Endothelial cell of umbilical vein (primary cell): ENCODE measurements around the gene SDHB. TPM values are rescaled to one million over a fixed set of nuclear protein-coding genes. Genes with fewer than 3 reads are reported as not detected.

Source experiments
- BruUV-seq: library from RNA; stranded (reverse); fragments of 400-500 nt; replicated peaks from 2 replicates; lab custom pipeline; 2021; lab: Mats Ljungman, UMichigan
- CTCF ChIA-PET: fragments of 300-600, 350-600 bp; sonication (Branson Sonifier 250); formaldehyde crosslinking; loops from one replicate; lab custom pipeline; 2021; ENCODE audit warnings: antibody characterized with exemption, inconsistent platforms; lab: Charles Lee
- POLR2A ChIA-PET: fragments of 300-600, 350-600 bp; sonication (Branson Sonifier 250); formaldehyde crosslinking; loops from one replicate; lab custom pipeline; 2021; ENCODE audit warnings: antibody characterized with exemption, inconsistent platforms; lab: Charles Lee
- DNase-seq: peaks from one replicate; pipeline ENCODE4 v3.0.0-alpha.2; 2011; ENCODE audit warnings: low read depth, low spot score
- FAIRE-seq: peaks from 2 replicates; lab custom pipeline; 2011; peaks lifted over from hg19 to GRCh38; lab: Jason Lieb, UNC
- H2AFZ ChIP-seq: 2 replicates; pipeline ENCODE4 v1.6.0; 2012; ENCODE audit warnings: low read depth, low read length, control low read depth, inconsistent platforms
- H3K27ac ChIP-seq: 2 replicates; pipeline ENCODE4 v1.5.1; 2011; ENCODE audit warnings: low read depth, mild to moderate bottlenecking, control low read depth, low read length, moderate library complexity; ENCODE audit not compliant: insufficient read depth
- H3K27me3 ChIP-seq, 2 experiments: 2 replicates each; pipeline versions ENCODE4 v1.6.0 to v1.6.1; 2011; ENCODE audit warnings: low read length in 2 of 2, mixed read lengths in 1 of 2; ENCODE audit not compliant: control insufficient read depth in 2 of 2, insufficient read depth in 2 of 2
- H3K36me3 ChIP-seq, 2 experiments: 2 replicates in 1 of 2; 3 replicates in 1 of 2; pipeline ENCODE4 v1.5.1; 2011; ENCODE audit warnings: low read length in 2 of 2, mild to moderate bottlenecking in 1 of 2, moderate library complexity in 1 of 2; ENCODE audit not compliant: control insufficient read depth in 2 of 2, insufficient read depth in 2 of 2; ENCODE audit errors: extremely low read depth in 1 of 2
- H3K4me1 ChIP-seq: 3 replicates; pipeline ENCODE4 v1.5.1; 2011; ENCODE audit warnings: mild to moderate bottlenecking, low read length; ENCODE audit not compliant: control insufficient read depth, insufficient read depth; ENCODE audit errors: extremely low read depth
- H3K4me2 ChIP-seq: 2 replicates; pipeline ENCODE4 v1.6.1; 2011; ENCODE audit warnings: low read length, control low read depth, mixed read lengths; ENCODE audit not compliant: insufficient read depth
- H3K4me3 ChIP-seq, 3 experiments: fragments of 200-600 bp in 1 of 3; sonication (generic), shearing (Covaris generic) in 1 of 3; replicated peaks in 1 of 3; 2 replicates each; pipeline ENCODE4 v1.5.1; 2011 to 2016; ENCODE audit warnings: control low read depth in 3 of 3, low read length in 3 of 3, mild to moderate bottlenecking in 2 of 3, inconsistent platforms in 1 of 3, low read depth in 1 of 3, moderate library complexity in 1 of 3; ENCODE audit not compliant: insufficient read depth in 1 of 3
- H3K79me2 ChIP-seq: 2 replicates; pipeline ENCODE4 v1.6.0; 2012; ENCODE audit warnings: low read length, inconsistent platforms; ENCODE audit not compliant: control insufficient read depth, insufficient read depth
- H3K9ac ChIP-seq: replicated peaks from 2 replicates; pipeline ENCODE3; 2011; ENCODE audit warnings: low read length, control low read depth; ENCODE audit not compliant: insufficient read depth; ENCODE audit errors: extremely low read depth
- H3K9me1 ChIP-seq: replicated peaks from 3 replicates; pipeline ENCODE4 v1.6.0; 2011; ENCODE audit warnings: mild to moderate bottlenecking, low read length; ENCODE audit not compliant: control insufficient read depth, insufficient read depth; ENCODE audit errors: extremely low read depth
- H3K9me3 ChIP-seq: replicated peaks from 2 replicates; pipeline ENCODE4 v1.5.1; 2012; ENCODE audit warnings: low read length, inconsistent platforms; ENCODE audit not compliant: control insufficient read depth, insufficient read depth
- H4K20me1 ChIP-seq: replicated peaks from 2 replicates; pipeline ENCODE3; 2011; ENCODE audit warnings: mild to moderate bottlenecking, low read length; ENCODE audit not compliant: control insufficient read depth, insufficient read depth; ENCODE audit errors: extremely low read depth
- EZH2 ChIP-seq: IDR thresholded peaks from 2 replicates; pipeline ENCODE4 v1.6.1; 2012; ENCODE audit warnings: borderline replicate concordance, low read depth, mild to moderate bottlenecking, moderate library complexity, low read length, inconsistent platforms; ENCODE audit not compliant: severe bottlenecking
- POLR2A ChIP-seq: IDR thresholded peaks from 2 replicates; pipeline ENCODE4 v1.6.1; 2012; ENCODE audit warnings: low read depth, mild to moderate bottlenecking, control low read depth, low read length
- POLR2AphosphoS5 ChIP-seq: IDR thresholded peaks from 2 replicates; pipeline ENCODE4 v1.6.1; 2012; ENCODE audit warnings: low read depth, mild to moderate bottlenecking, control low read depth, low read length, moderate library complexity; ENCODE audit not compliant: insufficient read depth
- dilution Hi-C: fragments of 300-500 bp; cut with MboI; formaldehyde crosslinking; loops from one replicate; pipeline ENCODE4 v1.15.0; 2019; ENCODE audit warnings: low sequenced_read_pairs; ENCODE audit not compliant: extremely low pct_ligation_motif_present
- intact Hi-C: fragments of 100-400 bp; cut with micrococcal nuclease; formaldehyde crosslinking; loops from one replicate; pipeline ENCODE4 v1.10.0; 2022
- polyA plus RNA-seq, 4 experiments: library from polyadenylated mRNA; depleted of rRNA in 3 of 4; stranded (reverse) in 3 of 4; unstranded in 1 of 4; fragments of >200 nt; gene quantifications; 2 replicates each; pipeline versions ENCODE4 v1.2.1 to v1.2.3, GENCODE V29; 2011 to 2012; ENCODE audit warnings: missing spikeins in 1 of 4
- total RNA-seq: library from RNA; stranded (reverse); gene quantifications from 2 replicates; pipeline ENCODE4 v1.2.3, GENCODE V29; 2021
- TF ChIP-seq, protein P1 (sequence below): IDR thresholded peaks from 2 replicates; pipeline ENCODE4 v1.6.1; 2011; ENCODE audit not compliant: insufficient read depth, insufficient read length

Gene SDHB
- total and polyA plus RNA-seq, 2 donors (not counting 3 experiments of a cell fraction or from before 2014, with no cell fraction given), result 96.2 to 98.1 TPM

DNA sequence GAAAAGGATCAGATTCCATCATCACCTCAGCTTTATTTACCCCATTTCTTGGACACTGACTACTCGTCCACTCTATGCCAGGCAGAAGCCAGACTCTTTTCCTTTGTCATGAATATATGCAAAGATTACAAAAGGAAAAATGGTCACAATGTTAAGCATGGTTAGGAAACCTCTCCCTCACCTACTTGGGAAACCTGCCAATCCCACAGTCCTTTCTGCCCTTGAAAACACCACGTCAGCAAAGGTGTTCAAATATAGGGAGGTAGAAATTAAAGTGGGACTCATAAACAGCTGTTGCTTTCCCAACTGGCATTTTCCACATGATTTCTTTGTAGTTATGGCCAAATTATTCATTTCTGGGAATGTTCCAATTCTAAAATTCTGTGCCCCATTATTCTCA is 25.9 kb downstream of the SDHB start:
- H3K36me3 ChIP-seq, result peaks cover 21 to 28% of the 10 kb centered on the region in 2 experiments
- no peaks in the 10 kb centered on the region for H3K9me3 ChIP-seq
- no peaks in the 10 kb centered on the region for H3K27me3 ChIP-seq
- ChIA-PET POLR2A (no interaction called here), CTCF (interaction anchor here (1.0 to 1.6 kb wide), 3 partner anchors 18 to 67 kb away, joined by 3 to 4 read pairs (median 4); no protein-coding TSS in a partner anchor)
- no peak overlapping the region for H2AFZ ChIP-seq
- H3K4me3 ChIP-seq, result no peak overlapping the region
- TF ChIP-seq POLR2A, result no peak
- H4K20me1 ChIP-seq, result no peaks in the 10 kb centered on the region
- BruUV-seq, result no TSS peak
- no peaks in the 10 kb centered on the region for H3K79me2 ChIP-seq
- intact Hi-C loops (no loop called here), dilution Hi-C loops (no loop called here)
- no peaks in the 10 kb centered on the region for H3K9me1 ChIP-seq
- H3K9ac ChIP-seq, result no peak overlapping the region
- no peak overlapping the region for H3K4me2 ChIP-seq
- DNase-seq (no peak), FAIRE-seq (no peak)
- H3K27ac ChIP-seq, result no peak overlapping the region
- H3K4me1 ChIP-seq, result no peaks in the 10 kb centered on the region

DNA sequence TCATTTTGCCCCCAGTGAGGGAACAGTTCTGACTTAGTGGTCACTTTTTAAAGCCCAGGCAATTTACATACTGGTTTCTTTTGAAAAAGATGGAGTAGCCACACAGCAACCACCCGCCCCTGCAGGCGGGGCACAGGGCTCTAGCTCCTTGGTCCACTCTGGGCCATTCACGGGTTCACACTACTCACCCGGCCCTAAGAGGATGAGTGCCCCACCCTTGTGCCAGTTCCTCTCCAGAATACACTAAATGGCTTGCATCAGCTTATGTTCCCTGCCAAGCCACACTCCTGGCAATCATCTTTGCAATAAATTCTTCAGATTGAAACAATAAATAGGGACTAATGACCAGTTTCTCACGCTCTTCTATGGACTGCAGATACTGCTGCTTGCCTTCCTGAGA is 26.4 kb downstream of the SDHB start:
- no peak for DNase-seq
- peaks cover 18 to 26% of the 10 kb centered on the region in 2 experiments for H3K36me3 ChIP-seq
- dilution Hi-C loops, result no loop called here

More for the DNA sequence above, 26.4 kb downstream of the SDHB start:
- Histone ChIP-seq H4K20me1 (no peaks in the 10 kb centered on the region), H3K27me3 (no peaks in the 10 kb centered on the region), H2AFZ (no peak overlapping the region), H3K9ac (no peak overlapping the region), H3K4me2 (no peak overlapping the region), H3K9me1 (no peaks in the 10 kb centered on the region), H3K79me2 (no peaks in the 10 kb centered on the region), H3K27ac (no peak overlapping the region), H3K4me1 (no peaks in the 10 kb centered on the region), H3K4me3 (no peak overlapping the region), H3K9me3 (no peaks in the 10 kb centered on the region)
- no TSS peak for BruUV-seq
- no peak for TF ChIP-seq POLR2AphosphoS5
- TF ChIP-seq, protein P1, sequence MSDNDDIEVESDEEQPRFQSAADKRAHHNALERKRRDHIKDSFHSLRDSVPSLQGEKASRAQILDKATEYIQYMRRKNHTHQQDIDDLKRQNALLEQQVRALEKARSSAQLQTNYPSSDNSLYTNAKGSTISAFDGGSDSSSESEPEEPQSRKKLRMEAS, result no peak
- no peak for TF ChIP-seq EZH2
- ChIA-PET POLR2A (no interaction called here), CTCF (interaction anchor here (1.0 kb wide), 1 partner anchor 67 kb away, joined by 4 read pairs; no protein-coding TSS in a partner anchor)
- FAIRE-seq, result no peak
- intact Hi-C loops, result no loop called here
